ENCODE data around the gene MRM2.

GRCh38 chr7:2193575-2194305, 48.3 kb downstream of the MRM2 start:
- no peak for TF ChIP-seq EZH2phosphoT487 (IDR thresholded peaks at IDR 0.05; ENCODE audit: low read length)
- TF ChIP-seq CTCF (IDR thresholded peaks at IDR 0.05; ENCODE audit: low read length): no peak
